Ishikawa (cell line): Measurements from ENCODE around the gene SEC14L2.

Experiments used
- CEBPB ChIP-seq: IDR thresholded peaks from 2 replicates; pipeline ENCODE4 v1.6.1; 2012
- CREB1 ChIP-seq: IDR thresholded peaks from 2 replicates; pipeline ENCODE4 v1.6.1; 2012; ENCODE audit warnings: low read depth
- EGR1 ChIP-seq: IDR thresholded peaks from 2 replicates; pipeline ENCODE4 v1.6.1; 2012
- EP300 ChIP-seq: IDR thresholded peaks from 2 replicates; pipeline ENCODE4 v1.6.1; 2012; ENCODE audit warnings: borderline replicate concordance
- FOXM1 ChIP-seq: IDR thresholded peaks from 2 replicates; pipeline ENCODE4 v1.6.1; 2012; ENCODE audit warnings: low read depth, borderline replicate concordance
- MAX ChIP-seq: IDR thresholded peaks from 2 replicates; pipeline ENCODE4 v1.6.1; 2012
- NFIC ChIP-seq: IDR thresholded peaks from 2 replicates; pipeline ENCODE4 v1.6.1; 2012
- RAD21 ChIP-seq: IDR thresholded peaks from 2 replicates; pipeline ENCODE4 v1.6.1; 2012; ENCODE audit warnings: low read depth
- REST ChIP-seq: IDR thresholded peaks from 2 replicates; pipeline ENCODE4 v1.6.1; 2012; ENCODE audit warnings: low read depth, mild to moderate bottlenecking
- TAF1 ChIP-seq: IDR thresholded peaks from 2 replicates; pipeline ENCODE4 v1.6.1; 2012; ENCODE audit warnings: low read depth, mild to moderate bottlenecking
- TCF12 ChIP-seq: IDR thresholded peaks from 2 replicates; pipeline ENCODE4 v1.6.1; 2012; ENCODE audit warnings: low read depth
- TEAD4 ChIP-seq: IDR thresholded peaks from 2 replicates; pipeline ENCODE4 v1.6.1; 2012
- YY1 ChIP-seq: IDR thresholded peaks from 2 replicates; pipeline ENCODE4 v1.6.1; 2012; ENCODE audit warnings: low read depth
- ZBTB7A ChIP-seq: IDR thresholded peaks from 2 replicates; pipeline ENCODE4 v1.6.1; 2012; ENCODE audit warnings: low read depth
- TF ChIP-seq, protein P1 (sequence below): IDR thresholded peaks from 2 replicates; pipeline ENCODE4 v1.6.1; 2012

SEC14L2 gene

GRCh38 chr22:30429887-30430286 lies 33.1 kb downstream of the SEC14L2 start:
- TF ChIP-seq CEBPB: no peak
- no peak for TF ChIP-seq EP300
- no peak for TF ChIP-seq CREB1
- TF ChIP-seq ZBTB7A: no peak
- no peak for TF ChIP-seq EGR1

DNA sequence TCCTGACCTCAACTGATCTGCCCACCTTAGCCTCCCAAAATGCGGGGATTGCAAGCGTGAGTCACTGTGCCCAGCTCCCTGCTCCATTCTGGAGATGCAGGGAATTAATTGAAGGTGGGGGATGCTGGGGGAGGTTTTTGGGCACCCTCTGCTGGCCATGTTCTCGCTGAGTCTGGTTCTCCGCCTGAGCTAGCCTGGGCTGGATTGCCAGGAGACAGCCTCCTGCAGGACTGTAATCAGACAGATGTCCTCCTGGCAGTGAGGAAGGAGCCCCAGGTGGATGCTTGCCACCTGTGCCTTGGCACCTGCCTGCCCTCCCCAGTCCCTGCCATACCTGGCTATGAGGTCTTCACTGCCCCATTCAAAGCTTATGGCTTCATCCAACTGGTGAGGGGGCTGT lies 34.1 kb downstream of the SEC14L2 start:
- TF ChIP-seq RAD21: peak; percentile 9; the same call in 1 of the 2 replicates
- no peak for TF ChIP-seq REST

- TF ChIP-seq TCF12: no peak
Observed at GRCh38 chr22:30432096-30432495, 35.3 kb downstream of the SEC14L2 start.

DNA sequence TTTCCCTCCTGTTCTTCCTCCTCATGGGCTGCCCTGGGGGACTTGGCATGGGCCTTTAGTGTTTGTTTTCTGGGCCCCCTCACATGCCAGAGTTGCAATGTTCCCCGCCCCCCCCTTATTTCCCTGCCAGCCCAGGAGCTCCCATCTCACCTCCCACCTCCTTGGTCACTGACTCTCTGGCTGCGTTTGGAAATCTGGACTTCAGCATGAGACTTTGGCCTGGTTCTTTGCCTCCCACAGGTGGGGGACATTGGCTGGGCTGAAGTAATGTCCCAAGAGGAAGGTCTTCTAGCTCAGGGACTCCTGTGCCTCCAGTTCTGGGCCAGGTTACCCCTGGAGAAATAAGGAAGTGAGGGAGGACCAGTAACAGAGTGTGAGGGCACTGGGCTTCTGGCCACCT lies 35.7 kb downstream of the SEC14L2 start:
- no peak for TF ChIP-seq EGR1
- no peak for TF ChIP-seq TEAD4
- TF ChIP-seq EP300: no peak
- TF ChIP-seq MAX: no peak
- TF ChIP-seq TCF12: no peak
- TF ChIP-seq RAD21: no peak
- TF ChIP-seq TAF1: no peak
- TF ChIP-seq, protein P1, sequence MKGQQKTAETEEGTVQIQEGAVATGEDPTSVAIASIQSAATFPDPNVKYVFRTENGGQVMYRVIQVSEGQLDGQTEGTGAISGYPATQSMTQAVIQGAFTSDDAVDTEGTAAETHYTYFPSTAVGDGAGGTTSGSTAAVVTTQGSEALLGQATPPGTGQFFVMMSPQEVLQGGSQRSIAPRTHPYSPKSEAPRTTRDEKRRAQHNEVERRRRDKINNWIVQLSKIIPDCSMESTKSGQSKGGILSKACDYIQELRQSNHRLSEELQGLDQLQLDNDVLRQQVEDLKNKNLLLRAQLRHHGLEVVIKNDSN: no peak
- no peak for TF ChIP-seq FOXM1
- TF ChIP-seq ZBTB7A: no peak

DNA sequence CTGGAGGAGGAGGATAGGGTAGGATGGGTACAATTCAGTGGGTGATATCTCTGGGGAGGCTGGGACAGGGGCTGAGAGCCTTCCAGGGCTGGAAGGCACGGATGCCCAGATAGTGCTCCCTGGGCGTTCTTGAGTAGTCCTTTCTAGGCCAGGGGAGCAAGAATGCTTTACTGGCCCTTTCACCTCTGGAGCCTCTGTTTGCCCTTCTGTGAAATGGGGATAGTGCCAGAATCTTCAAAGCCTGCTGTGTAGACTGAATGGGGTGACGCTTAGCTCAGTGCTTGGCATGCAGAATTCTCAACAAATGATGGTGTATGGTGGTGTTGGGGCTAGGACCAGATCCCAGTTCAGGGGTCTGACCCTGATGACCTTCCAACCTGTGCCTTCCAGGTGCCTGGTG lies 36.4 kb downstream of the SEC14L2 start:
- TF ChIP-seq EP300: no peak
- no peak for TF ChIP-seq YY1
- no peak for TF ChIP-seq CREB1
- no peak for TF ChIP-seq CEBPB
- TF ChIP-seq TCF12: no peak
- TF ChIP-seq, protein P1: no peak
- no peak for TF ChIP-seq REST
- TF ChIP-seq RAD21: no peak
- no peak for TF ChIP-seq TEAD4
- no peak for TF ChIP-seq ZBTB7A
- TF ChIP-seq TAF1: no peak
- TF ChIP-seq EGR1: no peak
- no peak for TF ChIP-seq NFIC
- TF ChIP-seq FOXM1: no peak
- no peak for TF ChIP-seq MAX

DNA sequence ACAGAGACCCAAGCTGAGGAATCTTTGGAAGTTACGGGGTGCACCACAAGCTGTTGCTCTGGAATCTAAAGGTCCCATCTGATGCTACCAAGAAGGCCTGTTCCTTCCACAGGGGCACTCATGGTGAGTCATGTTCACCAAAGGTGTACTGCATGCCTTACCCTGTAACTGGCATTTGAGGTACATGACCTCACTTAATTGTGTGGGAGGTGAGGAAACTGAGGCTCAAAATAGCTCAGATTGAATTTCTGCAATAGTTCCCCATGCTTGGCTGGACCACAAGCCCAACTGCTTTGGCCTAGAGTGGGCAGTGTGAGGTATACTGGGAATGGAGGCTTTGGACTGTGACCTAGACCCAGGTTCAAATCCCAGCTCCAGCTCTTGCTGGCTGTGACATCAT lies 37.0 kb downstream of the SEC14L2 start:
- TF ChIP-seq EP300: no peak
- TF ChIP-seq RAD21: no peak
- no peak for TF ChIP-seq NFIC
- no peak for TF ChIP-seq TCF12
- TF ChIP-seq CREB1: no peak
- no peak for TF ChIP-seq EGR1
- no peak for TF ChIP-seq YY1
- TF ChIP-seq REST: no peak
- no peak for TF ChIP-seq MAX
- no peak for TF ChIP-seq ZBTB7A
- TF ChIP-seq, protein P1: no peak
- no peak for TF ChIP-seq TAF1
- no peak for TF ChIP-seq FOXM1
- TF ChIP-seq CEBPB: no peak
